NCI-H510A treated with DMSO at 0.1 percent for 48 hours (cell line): ENCODE measurements around the gene HOXA4.

ENCODE experiments used
- DNase-seq: peaks from one replicate; lab custom pipeline; 2025; lab: John Stamatoyannopoulos, UW

Gene HOXA4

DNA sequence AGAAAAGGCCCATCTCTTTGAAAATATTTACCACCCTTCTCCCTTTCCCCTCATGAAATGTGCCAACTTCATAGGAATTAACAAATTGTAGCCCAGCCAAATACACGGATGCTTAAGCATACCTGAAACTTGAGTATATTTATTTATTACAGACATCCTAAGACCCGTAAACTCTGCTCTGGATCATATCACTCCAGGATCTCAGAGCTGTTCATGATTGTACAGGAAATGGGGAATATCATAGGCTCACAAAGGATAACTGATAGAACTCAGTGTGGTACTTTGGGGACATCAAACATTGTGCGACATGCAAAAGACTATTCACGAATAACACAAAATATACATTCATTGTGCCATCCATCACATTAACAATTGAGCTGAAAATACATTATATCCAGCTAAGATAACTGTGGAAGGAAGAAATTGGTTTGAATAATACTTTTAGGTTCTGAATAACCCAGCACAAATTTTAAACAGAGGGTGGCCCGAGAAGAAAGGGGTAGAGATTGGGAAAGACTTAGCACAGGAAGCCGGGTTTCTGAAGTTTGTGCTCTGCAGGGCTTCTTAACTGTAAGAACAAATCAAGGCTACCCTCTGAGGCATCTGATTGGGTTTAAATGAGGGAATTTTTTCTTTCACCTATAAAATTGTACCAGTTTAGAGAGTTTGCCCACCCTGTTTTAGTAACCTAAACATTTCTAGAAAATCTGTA, 37.2 kb downstream of the HOXA4 start:
- DNase-seq: no peak

DNA sequence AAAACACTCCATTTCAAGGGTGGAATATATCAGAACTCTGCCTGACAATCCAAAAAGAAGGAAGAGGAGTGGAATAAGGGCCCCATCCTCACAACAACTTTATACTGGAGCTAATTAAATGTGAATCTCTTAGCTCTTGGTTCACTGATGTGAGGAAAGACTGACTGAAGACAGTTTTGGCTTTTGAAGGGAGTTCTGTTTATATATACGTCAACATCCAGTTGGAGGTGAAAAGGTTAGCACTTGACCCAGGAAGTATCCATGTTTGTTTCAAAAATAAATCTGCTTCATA, 37.8 kb downstream of the HOXA4 start:
- DNase-seq: no peak

DNA sequence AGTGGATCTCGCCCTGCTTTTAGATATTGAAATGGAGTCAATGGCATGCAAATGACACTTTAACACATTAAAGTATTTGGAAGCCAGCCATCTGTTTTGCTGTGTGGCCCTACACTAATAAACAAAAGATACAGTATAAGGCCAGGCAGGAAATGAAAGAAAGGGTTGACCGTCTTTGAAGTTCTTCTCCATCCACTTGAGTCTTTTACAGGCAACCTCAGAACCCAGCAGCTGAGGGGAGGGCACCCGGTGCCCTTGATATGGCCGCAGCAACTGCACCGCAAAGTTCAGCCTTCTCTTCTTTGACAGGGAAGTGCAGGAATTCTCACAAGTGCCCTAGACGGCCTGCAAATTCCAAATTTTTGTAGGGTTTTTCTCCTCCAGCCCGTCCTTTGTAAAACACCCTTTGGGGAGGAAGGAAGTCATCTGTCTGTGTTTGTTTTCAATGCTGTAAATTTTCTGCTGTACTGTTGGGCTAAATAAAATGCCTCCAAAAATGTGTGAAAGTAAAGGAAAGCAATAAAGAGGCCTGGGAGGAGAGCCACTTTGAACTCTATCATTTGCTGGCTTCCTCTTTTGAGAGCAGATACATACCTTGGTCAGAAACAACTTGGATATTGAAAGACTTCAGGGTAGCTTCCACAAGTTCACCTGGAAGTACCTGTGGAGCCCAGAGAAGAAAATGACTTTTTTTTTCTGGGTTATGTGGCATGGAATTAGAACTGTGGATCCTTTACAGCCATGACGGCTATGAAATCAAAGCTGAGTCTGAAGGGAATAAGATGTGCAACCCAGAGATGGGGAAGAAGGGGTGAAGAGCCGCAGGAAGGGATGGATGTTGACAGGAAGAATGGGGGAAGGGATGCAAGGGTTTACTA, 38.4 kb downstream of the HOXA4 start:
- peak; percentile 30 for DNase-seq

DNA sequence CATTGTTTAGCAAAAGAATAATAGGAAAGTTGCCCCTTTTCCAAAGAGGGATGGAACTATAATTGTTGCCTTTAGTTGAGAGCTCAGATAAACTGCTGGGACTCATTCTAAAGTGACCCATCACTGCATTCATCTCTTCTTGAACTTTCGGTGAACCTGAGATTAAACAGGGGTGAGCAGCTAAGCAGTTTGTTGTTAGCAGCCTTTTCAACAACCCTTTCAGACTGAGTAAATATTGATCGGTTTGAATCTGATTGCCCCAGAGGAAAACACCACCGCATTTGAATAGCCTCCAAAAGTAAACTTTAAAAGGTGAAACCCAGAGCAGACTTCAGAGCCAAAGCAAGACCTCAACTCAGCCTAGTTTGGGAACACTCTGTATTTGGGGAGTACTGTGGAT, 39.5 kb downstream of the HOXA4 start:
- DNase-seq: peak; percentile 90

DNA sequence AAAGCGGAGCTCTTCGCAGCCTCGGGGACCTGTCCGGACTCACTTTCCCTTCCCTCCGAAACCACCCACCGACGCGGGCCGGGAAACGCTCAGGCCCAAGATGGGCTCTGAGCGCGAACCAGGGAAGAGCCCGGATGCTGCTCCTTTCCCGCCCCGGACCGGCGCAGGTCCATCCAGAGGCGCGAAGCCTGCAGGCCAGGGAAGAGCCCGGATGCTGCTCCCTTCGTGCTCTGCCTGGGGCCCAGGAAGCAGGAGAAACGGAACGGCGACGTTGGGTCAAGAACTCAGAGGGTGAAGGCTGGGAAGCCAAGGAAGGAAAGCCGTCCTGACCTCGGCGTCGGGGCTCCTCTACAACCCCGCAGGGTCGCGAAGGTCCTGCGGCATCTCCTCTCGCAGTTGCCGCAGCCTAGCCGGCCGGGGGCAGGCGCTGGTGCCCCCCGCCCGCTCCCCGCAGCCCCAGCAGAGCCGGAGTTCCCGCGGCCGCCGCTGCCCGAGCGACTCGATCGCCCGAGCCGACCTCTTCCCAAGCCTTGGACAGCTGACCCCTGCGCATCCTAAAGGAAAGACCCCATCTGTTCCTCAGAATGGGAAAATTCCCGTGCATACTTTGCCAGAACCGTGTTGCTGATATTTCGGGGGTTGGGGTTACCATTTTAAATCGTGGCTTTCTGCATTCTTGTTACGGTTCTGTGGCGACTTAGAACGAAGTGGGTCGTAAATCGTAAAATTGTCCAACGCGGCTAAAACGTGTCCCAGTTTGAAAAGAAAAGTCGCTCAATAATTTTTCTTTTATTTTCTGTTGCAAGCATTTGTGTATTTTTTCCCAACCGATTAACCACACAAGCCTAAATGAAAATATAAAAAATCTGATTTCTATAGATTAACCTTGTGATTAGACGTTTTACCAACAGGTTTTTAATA, 42.3 kb downstream of the HOXA4 start:
- DNase-seq: no peak

DNA sequence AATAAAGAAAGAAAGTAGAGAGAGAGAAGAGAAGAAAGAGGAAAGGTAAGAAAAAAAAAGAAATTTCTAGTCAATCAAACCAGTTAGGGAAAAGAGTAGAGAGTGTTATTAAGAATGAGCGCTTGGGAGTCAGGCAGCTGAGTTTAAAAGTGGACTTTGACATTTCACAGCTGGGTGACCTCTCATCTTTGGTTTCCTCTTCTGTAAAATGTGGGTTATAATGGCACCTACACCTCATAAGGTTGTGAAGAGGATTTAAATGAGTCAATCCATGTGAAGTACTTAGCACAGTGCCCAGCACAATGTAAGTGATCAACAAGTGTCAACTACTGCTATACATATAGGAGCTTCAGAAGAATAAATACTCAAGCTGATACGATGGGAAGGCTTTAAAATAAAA, 46.9 kb downstream of the HOXA4 start:
- DNase-seq: peak; percentile 29

DNA sequence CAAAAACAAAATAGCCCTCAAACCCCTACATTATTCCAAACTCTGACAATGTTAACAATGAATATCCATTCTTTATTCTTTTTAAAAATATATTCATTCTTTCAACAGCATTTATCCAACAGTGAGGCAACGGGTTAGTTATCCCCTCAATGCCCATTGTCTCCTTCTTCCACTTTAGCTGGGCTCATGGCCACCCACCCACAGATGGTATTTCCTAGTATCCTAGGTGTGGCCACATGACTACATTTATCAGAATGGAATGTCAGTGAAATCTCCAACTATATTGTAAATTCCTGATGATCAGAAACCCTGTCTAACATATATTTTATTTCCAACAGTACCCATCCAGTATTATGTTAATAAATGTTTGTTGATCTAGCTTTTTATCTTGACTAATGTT, 48.4 kb downstream of the HOXA4 start:
- no peak for DNase-seq

DNA sequence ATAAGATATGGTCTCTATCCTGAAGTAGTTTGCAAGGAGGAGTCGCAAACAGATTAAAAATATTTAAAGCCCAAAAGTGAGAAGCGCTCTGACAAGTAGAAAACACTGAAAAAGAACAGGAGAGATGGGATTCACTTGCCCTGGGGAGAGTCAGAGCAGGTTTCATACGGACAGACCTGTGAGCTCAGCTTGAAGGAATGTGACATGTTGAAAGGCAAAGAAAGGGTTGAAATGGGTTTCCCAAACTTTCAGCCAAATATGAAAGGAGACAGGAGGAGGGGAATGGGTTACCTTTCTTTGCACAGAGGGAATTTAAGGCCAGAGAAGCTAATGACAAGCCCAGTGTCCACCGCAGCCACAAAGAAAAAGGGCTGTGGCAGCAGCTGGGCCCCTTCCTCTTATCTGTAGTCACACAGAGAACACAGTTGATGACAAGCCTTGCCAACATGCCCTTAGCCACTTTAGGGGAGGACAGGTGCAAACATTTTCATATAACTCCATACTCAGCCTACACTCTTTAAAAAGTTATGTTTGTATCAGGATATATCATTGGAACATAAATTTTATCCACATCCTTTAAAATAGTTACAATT, 49.6 kb downstream of the HOXA4 start:
- no peak for DNase-seq

DNA sequence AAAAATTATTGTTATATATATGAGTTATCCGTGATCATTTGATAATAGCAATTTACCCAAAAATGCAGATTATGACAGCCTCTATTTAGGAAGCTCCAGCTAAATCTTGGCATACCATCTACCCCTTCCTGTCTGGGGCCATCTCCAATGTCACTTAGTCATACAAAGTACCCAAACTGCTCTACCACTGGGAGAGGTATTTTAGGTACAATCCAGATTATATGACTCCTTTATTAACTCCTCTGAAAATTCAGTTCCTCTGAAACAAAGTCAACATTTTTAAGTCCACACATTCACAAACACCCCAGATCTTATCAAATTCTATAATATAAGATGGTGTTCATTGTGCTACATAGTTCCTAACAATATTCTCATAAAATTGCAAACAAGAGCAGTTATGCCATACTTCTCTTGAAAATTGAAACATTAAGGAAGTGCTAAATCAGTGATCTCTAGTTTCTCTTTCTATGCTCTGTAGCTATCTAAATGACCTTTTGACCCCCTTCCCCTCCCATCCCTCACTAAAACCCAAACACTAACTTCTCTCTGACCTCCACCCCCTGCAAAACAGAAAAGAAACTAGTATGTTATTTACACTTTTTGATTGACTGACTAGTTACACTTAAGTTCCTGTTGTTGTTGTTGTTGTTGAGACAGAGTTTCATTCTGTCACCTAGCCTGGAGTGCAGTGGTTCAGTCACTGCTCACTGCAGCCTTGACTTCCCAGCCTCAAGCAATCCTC, 51.2 kb downstream of the HOXA4 start:
- no peak for DNase-seq

DNA sequence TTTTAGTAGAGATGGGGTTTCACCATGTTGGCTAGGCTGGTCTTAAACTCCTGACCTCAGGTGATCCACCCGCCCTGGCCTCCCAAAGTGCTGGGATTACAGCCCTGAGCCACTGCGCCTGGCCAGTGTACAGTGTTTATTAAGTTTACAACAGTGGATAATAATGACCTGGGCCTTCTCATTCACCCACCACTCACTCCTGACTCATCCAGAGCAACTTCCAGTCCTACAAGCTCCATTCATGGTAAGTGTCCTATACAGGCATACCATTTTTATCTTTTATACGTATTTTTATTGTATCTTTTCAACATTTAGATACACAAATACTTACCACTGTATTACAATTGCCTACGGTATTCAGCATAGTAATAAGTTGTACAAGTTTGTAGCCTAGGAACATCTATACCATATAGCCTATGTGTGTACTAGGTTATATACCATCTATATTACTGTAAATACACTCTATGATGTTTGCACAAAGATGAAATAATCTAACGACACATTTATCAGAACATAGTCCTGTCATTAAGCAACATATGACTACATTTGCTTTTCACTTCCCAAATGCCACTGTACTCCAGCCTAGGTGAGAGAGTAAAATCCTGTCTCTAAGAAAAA, 51.8 kb downstream of the HOXA4 start:
- no peak for DNase-seq
